Measurements from ENCODE around the gene RNF20.
"Not testable (repeated sequence)": the region's sequence is repeated elsewhere in the genome, so short reads cannot be mapped to it uniquely, and the experiment has no call there.

Gene RNF20, protein sequence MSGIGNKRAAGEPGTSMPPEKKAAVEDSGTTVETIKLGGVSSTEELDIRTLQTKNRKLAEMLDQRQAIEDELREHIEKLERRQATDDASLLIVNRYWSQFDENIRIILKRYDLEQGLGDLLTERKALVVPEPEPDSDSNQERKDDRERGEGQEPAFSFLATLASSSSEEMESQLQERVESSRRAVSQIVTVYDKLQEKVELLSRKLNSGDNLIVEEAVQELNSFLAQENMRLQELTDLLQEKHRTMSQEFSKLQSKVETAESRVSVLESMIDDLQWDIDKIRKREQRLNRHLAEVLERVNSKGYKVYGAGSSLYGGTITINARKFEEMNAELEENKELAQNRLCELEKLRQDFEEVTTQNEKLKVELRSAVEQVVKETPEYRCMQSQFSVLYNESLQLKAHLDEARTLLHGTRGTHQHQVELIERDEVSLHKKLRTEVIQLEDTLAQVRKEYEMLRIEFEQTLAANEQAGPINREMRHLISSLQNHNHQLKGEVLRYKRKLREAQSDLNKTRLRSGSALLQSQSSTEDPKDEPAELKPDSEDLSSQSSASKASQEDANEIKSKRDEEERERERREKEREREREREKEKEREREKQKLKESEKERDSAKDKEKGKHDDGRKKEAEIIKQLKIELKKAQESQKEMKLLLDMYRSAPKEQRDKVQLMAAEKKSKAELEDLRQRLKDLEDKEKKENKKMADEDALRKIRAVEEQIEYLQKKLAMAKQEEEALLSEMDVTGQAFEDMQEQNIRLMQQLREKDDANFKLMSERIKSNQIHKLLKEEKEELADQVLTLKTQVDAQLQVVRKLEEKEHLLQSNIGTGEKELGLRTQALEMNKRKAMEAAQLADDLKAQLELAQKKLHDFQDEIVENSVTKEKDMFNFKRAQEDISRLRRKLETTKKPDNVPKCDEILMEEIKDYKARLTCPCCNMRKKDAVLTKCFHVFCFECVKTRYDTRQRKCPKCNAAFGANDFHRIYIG

GRCh38 chr9:101533334-101534204, at the start of gene RNF20:
RNF20 (plus strand) TSS chr9:101533853; CDS start chr9:101535424, 1,571 bp downstream.
- DNase-seq = peak; percentile 100

DNA sequence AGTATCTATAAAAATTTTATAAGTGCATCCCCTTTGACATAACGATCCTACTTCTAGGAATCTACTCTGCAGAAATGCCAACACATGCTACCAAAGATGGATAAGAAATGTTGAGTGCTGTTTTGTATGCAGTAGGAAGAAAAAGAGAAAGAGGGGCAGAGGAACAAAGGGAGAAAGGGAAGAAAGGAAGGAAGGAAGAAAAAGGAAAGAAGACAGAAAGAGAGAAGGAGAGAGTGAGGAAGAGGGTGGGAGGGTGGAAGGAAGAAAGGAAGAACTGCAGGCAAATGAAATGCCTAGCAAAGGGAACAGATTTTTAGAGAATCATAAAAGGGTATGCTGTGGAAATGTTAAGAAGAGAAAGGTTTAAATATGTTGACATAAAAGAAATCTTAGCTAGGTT, 49.6 kb upstream of the RNF20 start:
- DNase-seq = no peak

GRCh38 chr9:101485924-101486692, 47.5 kb upstream of the RNF20 start:
- no peak for DNase-seq

GRCh38 chr9:101486693-101487442, 46.8 kb upstream of the RNF20 start:
- no peak for DNase-seq

DNA sequence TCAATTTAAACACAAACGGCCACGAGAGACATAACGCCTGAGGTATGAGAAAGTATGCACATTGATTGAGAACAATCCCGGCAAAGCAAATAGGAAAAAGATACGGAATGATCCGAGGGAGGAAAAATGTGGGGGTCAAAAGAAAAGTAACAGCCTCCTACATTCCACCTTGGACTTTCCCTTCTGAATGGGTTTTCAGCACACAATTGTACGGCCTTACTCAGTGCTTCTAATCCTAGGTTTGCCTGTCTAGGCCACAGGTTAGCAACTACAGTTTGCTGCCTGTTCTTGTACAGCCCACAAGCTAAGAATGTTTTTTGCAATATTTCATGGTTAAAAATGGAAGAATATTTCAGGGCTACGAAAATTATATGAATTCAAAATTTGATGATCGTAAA, 46.2 kb upstream of the RNF20 start:
- DNase-seq = no peak

DNA sequence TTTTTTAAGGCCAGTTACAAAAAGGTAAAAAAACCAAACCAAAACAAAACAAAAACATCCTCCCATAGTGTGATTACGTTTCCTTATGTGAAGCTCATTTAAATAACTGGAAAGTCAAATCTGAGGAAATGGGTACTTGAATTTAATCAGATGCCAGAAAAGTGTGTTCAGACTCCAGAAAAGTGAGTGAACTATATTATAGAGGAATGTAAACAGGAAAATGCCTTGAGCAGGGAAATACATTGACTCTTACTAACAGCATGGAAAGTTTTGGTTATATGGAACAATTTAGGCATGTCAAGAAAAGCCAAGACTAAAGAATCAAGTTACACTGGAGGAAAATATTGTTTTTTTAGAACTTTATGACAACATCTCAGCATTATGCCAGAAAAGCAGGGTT, 37.8 kb upstream of the RNF20 start:
- no peak for DNase-seq

DNA sequence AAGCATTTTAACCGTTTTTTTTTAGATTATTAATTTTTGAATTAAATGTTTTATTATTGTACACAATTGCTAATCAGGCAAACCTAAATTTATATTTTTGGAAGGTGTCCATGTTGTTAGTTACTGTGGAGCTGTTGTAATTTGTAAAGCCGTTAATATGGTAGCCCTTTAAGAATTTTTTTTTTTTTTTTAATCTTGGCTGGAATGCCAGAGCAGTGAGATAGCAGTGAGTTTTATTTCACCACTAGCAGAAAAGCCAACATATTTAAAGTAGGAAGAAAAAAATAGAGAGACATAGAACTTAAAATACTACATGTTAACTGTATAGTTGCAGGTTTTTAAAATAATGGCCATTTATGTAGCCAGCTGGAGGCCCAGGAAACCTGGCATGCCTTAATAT, 35.3 kb upstream of the RNF20 start:
- no peak for DNase-seq

DNA sequence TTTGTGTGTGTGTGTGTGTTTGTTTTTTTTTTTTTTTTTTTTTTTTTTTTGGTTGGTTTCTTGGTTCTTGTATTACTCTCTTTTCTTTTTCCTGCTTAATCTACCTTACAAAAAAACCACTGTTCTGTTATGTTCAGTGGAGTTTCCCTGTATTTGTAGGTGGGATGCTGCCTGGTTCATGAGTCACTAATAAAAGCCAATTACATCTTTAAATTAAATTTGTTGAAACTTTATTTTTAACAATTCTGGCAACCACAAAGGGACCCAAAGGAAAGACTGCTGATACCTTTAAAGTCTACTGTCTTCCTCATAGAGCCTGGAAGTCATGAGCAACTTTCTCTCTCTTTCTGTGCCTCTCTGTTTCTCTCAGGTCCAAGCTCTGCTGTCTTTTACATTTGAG, 29.5 kb upstream of the RNF20 start:
- no peak for DNase-seq

GRCh38 chr9:101508211-101508610, 25.4 kb upstream of the RNF20 start:
- DNase-seq = no peak

- no peak for DNase-seq
These were observed 24.1 kb upstream of the RNF20 start for GRCh38 chr9:101509572-101509971.

- no peak for DNase-seq
These were observed 23.2 kb upstream of the RNF20 start for GRCh38 chr9:101510459-101510858.

GRCh38 chr9:101511009-101511408, 22.6 kb upstream of the RNF20 start:
- no peak for DNase-seq

- no peak for DNase-seq
These were observed 21.5 kb upstream of the RNF20 start for GRCh38 chr9:101512116-101512515.

- no peak for DNase-seq
These were observed 20.3 kb upstream of the RNF20 start for GRCh38 chr9:101513351-101513750.

GRCh38 chr9:101514071-101514470, 19.6 kb upstream of the RNF20 start:
- DNase-seq = no peak

DNA sequence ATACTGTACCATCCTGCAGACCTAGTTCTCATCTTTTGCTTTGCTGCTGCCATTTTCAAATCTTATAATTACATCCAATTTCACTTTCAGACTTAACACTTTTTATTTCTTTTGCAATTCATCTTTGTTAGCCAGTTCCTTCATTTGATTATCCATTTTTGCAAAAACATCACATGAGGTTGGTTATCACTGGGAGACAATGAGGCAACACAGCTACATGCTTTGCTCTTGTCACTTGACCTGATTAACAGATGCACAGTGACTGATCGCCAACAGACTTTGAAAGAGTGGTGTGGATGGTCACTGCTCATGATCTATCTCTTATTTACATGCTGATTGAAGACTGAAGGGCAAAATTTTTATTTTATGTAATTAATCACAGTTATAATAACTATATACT, 17.0 kb upstream of the RNF20 start:
- DNase-seq = no peak

- DNase-seq = not testable (repeated sequence)
These were observed 15.2 kb upstream of the RNF20 start for GRCh38 chr9:101518489-101518888.

DNA sequence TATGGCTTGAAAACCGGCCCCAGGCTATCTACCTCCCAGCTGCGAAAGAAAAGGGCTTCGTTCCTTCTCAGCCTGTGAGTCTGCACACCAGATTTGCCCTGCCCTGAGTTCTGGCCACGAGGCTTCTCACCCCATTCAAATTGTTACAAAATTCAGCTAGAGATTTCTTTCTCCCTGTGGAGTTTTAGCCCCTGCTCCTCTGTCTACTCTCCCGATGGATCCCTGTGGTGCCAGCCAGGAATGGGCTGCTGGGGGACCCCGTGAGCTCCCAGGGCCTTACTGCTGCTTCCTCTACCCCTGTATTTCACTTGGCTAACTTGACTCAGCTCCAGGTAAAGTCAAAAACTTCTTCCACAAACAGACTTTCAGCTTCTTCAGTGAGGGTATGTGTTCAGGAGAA, 9.3 kb upstream of the RNF20 start:
- DNase-seq = no peak

DNA sequence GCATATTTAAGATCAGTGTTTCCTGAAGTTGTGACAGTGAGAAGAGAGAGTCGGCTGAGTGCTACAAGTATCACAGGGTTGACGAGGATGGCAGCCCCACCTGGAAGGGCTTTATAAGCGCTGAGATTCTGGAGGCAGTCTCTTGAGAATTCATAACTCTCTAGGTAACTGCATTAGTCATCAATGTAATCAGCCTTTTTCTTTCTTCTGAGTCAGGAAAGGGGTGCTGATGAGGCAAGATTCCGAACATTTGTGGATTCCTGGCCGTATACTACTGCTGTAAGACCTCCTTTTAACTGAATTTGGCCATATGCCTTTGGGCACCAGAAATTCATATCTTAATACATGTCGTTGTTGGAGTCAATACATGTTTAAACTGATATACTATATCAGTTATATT, 6.6 kb upstream of the RNF20 start:
- DNase-seq = no peak

GRCh38 chr9:101528015-101528414, 5.6 kb upstream of the RNF20 start:
- no peak for DNase-seq

DNA sequence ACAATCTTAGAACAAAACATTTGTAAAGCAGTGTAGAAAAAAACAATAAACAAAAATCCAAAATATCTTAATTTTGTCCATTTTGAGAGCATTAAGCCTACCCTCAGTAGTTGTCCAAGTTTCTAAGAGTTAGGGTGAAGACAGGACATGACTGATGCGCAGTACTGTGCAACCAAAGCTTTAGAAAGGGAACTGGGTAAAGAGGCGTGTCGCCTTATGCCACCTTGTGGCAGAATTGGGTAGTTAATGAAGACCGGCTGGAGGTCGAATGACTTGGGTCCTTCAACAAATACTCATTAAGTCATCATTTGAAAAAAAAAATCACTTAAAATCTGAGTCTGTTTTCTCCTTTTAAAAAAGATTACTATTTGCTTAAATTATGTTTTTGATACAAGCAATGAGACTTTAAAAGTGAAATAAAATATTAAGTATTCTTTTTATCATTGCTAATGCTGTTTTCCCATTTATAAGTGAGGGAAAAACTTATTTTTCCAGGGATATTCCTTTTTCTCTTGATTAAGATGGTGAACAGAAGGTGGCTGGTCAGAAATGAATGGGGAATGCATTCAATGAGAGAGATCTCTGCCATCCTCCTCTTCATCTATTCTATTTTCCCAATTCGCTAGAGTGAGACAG, 3.5 kb upstream of the RNF20 start:
- peak; percentile 55 for DNase-seq
